NCI-H524 (cell line): ENCODE measurements around the gene LRRC75A.
"Not testable (repeated sequence)": the region's sequence is repeated elsewhere in the genome, so short reads cannot be mapped to it uniquely, and the experiment has no call there.

ENCODE experiments used
- DNase-seq, 2 experiments: peaks; one replicate each; lab custom pipeline; 2025; lab: John Stamatoyannopoulos, UW

The LRRC75A gene, protein sequence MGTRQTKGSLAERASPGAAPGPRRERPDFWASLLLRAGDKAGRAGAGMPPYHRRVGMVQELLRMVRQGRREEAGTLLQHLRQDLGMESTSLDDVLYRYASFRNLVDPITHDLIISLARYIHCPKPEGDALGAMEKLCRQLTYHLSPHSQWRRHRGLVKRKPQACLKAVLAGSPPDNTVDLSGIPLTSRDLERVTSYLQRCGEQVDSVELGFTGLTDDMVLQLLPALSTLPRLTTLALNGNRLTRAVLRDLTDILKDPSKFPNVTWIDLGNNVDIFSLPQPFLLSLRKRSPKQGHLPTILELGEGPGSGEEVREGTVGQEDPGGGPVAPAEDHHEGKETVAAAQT

DNA sequence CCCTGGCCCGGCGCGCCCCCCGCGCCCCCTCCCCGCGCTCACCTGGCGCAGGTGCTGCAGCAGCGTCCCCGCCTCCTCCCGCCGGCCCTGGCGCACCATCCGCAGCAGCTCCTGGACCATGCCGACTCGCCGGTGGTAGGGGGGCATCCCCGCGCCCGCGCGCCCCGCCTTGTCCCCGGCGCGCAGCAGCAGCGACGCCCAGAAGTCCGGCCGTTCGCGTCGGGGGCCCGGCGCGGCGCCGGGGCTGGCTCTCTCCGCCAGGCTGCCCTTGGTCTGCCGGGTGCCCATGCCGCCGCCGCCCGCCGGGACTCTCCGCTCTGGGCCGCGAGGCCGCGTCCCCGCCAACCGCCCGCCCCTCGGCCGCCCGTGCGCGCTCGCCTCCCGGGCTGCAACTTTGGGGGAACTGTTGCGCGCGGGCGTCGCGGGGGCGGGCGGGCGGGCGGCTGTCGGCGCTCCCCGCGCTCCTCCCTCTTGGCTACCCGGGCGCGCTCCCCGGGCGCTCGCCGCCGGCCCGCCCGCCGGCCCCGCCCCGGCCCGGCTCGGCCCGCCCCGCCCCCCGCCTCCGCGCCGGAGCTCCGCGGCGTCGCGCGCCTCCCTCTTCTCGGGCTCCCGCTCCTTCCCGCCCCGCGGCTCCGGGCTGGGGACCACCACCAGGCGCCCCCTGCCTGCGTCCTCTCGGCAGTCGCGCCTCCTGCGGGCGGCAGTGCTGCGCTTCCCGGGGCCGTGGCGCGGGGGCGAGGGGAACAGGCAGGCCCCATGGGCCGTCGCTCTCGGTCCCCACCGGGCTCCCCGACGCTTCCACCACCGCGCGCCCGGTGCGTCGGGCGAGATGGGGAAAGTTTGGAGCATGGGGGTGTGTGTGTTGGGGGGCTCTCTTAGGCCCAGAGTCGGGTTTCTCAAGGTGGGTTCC, at the start of gene LRRC75A:
LRRC75A (minus strand) TSS at position 491 of the 910 bp plus-strand sequence; CDS start at position 288, 203 bp downstream.
- DNase-seq = peak; percentile 31 to 52

DNA sequence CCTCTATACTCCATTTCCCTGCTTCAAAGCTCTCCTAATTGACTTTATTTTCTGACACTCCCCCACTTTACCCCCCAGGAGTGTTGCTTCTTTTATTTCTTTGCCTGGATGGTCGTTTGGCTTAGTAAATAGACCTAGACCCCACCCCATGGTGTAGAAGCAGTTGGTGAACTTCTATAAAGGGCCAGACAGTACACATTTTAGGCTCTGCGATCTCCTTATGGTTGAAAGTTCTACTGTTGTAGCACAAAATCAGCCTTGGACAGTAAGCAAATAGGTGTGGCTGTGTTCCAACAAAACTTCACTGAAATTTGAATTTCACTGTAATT, 45.1 kb upstream of the LRRC75A start:
- no peak for DNase-seq

DNA sequence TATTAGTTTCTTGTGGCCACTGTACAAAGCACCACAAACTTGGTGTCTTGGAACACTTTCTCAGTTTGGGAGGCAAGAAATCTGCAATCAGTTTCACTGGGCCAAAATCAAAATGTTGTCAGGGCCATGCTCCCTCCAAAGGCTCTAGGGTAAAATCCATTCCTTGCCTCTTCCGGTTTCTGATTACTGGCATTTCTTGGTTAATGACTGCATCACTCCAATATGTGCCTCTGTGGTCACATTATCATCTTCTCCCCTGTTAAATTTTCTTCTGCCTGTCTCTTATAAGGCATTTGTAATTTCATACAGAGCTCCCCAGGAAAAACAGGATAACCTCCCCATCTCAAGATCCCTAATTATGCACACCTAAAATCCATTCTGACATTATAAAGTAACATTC, 42.2 kb upstream of the LRRC75A start:
- no peak for DNase-seq

DNA sequence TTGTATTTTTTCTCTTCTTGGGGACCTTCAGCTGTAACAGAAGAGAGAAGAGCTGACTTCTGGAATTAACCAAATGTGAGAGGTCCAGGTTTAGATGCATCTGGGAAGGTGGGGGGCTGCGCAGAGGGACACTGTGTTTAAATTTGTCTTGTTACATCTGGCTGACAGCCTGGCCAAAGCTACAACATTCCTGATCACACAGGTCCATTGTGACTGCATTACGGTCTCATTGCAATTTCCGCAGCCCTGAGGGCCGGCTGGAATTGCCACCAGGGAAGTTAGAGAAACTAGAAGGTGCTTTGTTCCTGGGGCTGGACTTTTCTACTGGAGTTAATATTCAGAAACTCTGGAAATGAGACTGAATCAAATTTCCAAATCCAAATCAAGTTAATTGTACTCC, 37.9 kb upstream of the LRRC75A start:
- no peak for DNase-seq

DNA sequence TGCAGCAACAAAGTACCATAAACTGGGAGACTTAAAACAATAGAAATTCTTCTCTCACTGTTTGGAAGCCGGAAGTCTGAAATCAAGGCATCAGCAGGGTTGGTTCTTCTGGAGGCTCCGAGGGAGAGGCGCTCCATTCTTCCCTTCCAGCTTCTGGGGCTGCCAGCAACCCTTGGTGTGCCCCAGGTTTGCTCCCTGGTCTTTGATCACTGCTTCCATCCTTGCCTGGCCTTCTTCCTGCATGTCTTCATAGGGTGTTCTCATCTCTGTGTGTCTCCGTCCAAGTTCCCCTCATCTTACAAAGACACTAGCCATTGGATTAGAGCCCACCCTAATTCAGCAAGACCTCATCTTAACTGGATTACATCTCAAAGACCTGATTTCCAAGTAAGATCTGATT, 35.3 kb upstream of the LRRC75A start:
- DNase-seq = no peak

DNA sequence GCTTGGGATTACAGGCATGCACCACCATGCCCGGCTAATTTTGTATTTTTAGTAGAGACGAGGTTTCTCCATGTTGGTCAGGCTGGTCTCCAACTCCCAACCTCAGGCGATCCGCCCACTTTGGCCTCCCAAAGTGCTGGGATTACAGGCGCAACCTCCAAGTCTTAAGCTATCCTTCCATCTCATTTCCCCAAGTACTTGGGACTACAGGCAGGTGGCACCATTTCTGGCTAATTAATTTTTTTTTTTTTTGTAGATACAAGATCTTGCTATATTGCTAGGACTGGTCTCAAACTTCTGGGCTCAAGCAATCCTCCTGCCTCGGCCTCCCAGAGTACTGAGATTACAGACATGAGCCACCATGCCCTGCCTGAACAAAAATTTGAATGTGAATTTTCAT, 33.6 kb upstream of the LRRC75A start:
- DNase-seq = not testable (repeated sequence)

DNA sequence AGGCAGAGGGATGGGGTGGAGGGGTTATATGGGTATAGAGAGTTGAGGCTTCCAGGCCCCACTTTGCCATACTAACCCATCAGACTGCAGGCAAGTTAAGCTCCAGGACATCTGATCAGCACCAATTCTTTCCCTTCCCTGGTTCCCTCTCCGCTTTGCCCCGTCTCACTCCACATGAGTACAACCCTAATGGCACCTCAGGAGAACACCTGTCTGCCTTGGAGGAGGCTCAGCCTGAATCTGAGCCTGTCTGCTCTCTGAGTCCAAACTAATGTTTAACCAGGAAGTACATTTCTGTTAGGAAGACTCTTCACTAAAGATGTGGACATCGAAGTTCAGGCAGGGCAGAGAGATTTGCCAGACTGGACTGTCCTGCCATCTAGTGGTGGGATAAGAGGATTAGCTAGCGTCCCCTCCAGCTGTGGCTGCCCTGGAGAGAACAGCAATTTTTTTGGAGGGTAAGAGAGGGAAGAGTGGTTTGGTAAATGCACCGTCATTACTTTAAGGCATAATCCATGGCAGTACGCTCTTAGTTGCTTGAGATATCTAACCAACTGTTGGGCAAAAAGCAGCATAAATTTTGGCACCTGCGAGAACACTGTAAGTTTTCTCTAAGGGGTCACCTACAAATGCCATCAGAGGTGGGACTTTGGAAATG, 29.2 kb upstream of the LRRC75A start:
- peak; percentile 69 to 79 for DNase-seq

DNA sequence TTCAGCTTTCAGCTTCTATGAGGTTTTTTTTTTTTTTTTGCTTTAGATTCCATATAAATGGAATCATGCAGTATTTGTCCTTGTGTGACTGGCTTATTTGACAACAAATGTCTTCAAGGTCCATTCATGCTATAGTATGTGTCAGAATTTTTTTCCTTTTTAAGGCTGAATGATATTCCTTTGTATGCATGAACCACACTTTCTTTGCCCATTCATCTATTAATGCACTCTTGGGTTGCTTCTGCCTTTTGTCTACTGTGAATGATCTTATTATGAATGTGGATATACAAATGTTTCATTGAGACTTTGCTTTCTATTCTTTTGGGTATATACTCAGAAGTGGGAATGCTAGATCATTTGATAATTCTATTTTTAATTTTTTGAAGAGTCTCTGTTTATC, 27.0 kb upstream of the LRRC75A start:
- DNase-seq = no peak

DNA sequence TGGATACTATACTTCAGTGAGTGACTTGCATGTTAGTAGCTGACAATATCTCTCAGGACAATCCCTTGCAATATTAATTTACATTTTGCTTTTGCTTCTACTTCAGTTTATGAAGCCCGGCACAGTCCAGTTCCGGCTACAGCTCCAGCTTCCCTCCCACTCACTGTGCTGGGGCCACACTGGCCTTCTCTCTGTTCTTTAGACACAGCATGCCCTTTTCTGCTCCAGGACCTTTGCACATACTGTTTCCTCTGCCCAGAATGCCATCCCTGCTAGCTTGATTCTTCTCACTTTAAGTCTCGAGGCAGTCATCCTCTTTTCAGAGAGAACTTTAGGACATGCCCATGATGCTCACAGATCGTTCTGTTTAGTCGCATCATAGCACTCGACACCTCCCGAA, 25.5 kb upstream of the LRRC75A start:
- no peak for DNase-seq

DNA sequence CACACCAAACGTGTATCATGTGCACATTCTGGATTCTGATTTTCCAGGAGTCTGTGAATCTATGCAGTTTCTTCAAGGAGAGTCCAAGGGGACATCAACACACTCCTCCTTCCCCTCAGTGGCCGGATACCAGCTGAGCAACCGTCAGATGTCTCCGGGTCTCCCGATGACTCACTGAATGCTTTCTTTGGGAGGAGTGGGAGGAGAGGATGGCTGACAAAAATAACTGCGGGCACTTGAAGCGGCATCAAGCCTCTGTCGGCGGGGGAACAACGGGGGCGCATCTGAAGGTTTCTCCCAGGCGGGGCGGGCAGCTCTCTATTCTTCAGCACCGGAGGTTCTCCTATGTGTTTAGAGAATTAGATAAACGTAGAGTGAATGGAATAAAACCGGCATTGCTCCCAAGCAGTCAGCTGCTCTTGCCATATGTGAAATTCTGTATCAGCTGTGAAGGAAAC, 24.6 kb upstream of the LRRC75A start:
- DNase-seq = peak; percentile 30 to 49

DNA sequence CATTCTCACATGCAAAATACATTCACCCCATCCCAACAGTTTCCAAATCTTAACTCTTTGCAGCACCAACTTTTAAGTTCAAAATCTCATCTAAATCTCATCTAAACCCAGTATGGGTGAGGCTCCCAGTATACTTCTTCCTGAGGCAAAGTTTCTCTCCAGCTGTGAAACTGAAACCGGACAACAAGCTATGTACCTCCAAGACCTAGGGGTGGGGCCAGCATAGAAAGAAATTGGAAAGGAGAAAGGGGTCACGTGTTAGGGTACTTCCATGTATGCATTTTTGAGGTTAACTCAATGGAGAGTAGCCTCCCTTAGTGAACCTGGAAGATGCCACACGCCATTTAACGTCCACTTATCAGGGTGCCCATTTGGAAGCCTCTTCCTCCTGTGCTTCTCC, 23.9 kb upstream of the LRRC75A start:
- DNase-seq = no peak

DNA sequence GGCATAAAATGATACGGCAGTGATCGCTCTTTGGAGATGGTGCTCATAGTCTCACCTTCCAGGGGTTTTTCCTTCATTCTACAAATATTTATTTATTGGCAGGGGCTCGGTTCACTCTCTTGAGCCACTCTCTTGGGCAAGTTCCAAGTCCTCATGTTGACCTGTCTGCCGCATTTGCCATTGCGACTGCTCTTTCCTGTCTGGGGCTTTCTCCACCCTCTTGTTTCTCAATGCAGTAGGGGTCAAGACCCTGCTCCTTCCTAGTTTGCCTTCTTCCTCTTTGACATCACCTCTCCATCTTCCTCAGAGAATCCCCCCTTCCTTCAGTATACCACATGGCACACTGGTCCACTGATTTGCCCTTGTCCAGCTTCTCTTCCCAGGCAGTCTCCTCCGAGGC, 21.9 kb upstream of the LRRC75A start:
- DNase-seq = no peak

DNA sequence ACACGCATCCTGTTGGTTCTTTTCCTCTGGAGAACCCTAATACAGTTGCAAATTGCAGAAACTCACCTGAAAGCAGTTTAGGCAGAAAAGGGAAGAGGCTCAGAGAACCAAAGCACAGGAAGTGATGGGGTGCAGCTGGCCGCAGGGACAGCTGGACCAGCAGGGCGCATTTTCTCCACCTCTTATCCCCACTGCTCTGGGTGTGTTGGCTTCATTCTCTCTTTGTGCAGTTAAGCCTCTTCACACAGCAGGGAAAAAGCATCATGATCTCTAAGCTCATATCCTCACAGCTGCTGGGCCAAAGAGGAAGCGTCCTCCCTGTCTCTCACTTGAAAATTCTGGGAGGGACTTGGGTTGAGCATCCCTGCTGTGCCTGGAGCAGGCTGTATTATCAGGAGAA, 20.0 kb upstream of the LRRC75A start:
- DNase-seq = peak; percentile 94 to 95

DNA sequence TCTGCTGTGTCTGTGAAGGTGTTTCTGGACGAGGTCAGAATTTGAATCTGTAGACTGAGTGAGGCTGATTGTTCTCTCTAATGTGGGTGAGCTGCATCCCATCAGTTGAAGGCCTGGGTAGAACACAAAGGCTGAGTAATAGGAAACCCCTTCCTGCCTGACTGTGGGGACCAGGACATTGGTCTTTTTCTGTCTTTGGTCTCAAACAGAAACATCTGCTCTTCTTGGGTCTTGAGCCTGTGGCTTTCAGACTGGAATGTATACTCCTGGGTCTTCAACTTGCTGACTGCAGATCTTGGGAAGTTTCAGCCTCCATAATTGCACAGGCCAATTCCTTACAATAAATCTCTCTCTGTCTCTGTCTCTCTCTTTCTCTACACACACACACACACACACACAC, 19.6 kb upstream of the LRRC75A start:
- DNase-seq = no peak

DNA sequence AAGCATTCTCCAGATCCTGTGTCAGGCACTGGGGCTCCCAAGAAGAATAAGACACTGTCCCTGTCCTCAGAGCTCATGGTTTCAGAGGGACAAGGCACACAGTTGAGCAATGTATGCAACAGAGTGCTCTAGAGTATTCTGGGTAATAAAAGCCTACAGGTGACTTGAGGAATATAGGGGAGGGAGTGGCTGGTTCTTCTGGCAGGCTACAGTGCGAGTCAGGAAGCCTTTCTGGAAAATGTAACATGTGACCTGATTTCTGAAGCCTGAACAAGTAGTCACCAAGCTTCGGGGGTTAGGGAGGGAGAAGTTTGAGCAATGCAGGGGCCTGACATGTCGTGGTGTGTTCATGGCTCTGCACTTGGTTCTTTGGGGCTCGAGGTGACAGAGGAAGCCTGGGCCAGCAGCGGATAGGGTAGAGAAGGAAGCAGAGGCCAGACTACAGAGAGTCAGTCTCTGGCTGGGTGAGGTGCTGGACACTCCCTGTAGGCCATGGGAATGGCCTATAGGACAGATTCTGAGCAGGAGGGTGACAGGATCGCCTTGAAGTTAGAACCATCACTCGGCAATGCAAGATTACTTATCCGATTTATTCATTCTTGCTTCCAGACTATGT, 16.0 kb upstream of the LRRC75A start:
- DNase-seq = no peak

DNA sequence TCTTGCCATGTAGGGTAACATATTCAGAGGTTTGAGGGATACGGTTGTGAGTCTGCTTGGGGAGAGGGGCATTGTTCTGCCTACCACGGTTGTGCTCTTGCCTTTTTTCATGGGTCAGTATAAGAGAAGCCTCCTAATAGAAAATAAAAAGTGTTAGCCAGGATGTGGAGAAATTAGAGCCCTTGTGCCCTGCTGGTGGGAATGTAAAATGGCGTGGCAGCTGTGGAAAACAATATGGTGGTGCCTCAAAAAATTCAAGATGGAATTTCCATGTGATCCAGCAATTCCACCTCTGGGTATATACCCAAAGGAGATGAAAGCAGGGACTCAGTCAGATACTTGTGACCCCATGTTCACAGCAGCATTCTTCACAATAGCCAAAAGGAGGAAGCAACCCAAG, 14.2 kb upstream of the LRRC75A start:
- DNase-seq = no peak

DNA sequence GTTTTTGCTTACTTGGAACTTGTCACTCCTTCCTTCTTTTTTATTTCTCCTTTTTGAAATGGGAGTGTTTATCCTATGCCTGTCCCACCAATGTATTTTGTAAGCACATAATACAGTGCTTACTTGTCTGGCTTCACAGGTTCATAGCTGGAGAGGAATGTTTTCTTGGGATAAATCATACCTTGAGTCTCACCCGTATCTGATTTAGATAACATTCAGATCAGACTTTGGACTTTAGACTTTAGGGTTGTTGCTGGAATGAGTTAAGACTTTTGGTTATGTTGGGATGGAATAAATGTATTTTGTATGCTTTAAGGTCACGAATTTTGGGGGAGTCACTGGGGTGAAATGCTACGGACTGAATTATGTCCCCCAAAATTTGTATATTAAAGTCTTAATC, 13.0 kb upstream of the LRRC75A start:
- no peak for DNase-seq

DNA sequence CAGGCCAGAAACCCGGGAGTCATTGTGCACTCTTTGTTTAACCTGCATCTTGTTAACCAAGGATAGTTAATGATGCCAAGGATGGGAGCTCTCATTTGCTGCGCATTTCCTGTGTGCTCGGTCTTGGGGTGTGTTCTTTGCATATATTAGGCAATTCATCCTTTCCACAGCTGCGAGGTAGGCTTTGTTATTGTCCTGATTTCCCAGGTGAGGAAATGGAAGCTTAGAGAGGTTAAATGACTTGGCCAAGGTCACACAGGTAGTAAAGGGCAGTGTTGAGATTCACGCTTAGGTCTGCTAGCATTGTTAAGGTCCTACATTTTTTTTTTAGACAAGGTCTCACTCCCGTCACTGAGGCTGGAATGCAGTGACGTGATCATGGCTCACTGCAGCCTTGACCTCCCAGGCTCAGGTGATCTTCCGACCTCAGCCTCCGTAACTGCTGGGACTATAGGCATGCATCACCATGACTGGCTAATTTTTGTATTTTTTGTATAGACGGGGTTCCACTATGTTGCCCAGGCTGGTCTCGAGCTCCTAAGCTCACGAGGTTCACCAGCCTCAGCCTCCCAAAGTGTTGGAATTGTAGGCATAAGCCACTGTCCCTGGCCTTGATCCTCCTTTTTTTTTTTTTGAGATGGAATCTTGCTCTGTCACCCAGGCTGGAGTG, 5.0 kb upstream of the LRRC75A start:
- no peak for DNase-seq

DNA sequence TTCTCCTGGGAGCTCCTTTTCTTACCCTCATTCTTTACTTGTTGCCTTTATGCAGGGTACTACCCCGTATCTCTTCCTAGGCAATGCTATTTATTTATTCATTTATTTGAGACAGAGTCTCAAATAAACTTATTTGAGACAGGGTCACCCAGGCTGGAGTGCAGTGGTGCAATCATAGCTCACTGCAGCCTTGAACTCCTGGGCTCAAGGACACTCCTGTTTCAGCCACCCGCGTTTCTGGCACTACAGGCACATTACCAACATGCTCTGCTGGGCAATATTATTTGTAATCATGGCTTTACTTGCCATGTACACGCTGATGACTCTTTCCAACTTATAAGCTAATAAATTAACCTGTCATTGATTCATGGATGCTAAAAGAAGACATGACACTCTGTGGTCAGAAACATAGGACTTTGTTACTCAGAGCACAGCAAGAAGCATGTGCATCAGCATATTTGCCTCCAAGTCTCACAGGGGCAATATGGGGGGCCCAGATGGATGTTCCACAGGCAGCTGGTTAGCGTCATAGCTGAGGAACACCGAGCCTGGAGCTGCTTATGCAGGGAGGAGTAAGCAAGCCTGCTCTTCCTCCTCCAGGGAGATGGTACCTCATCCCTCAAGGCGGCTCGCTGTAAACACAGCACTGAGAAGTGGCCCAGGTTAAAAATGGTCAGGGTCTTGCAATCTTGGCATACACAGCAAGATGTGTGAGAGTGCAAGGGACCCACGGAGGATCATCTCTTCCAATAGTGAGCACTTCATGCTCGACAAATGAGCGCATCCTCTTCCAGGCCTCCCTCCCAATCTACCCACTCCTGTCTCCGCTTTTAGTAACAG, 4.2 kb upstream of the LRRC75A start:
- DNase-seq = no peak

DNA sequence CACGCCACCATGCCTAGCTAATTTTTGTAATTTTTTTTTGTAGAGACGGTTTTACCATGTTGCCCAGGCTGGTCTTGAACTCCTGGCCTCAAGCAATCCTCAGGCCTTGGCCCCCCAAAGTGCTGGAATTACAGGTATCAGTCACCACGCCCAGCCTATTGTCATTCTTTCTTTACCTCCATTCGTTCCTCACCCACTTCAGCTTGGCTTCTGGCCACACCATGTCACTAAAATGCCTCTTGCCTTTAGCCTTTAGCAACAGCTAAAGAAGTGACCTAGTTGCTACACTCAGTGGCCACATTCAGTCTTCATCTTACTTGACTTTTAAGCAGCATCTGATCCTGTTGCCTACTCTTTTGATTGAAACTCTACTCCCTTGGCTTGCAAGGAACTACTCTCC, 3.6 kb upstream of the LRRC75A start:
- DNase-seq = no peak

DNA sequence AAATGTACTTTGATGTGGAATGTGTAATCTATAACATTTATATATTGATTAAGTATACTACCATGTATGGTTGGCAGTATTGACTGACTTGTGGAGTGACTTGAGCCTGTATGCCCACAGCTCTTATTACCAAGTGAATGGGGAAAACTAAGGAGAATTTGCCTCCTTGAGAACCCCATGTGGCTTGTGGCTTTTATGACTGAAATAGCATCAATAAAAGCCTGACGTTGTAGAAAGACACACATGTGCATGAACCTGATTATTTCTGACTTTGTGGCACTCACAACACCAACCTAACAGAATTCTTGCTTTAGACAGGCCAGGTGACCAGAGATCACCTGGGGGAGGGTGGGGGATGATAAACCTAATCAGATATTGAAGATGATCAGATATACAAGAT, 2.1 kb upstream of the LRRC75A start:
- no peak for DNase-seq
